PC-3 (cell line): Measurements from ENCODE around the gene KAZN.

Experiments
- EZH2 ChIP-seq: fragments of 300-600 bp; sonication (generic); IDR thresholded peaks from one replicate; pipeline ENCODE4 v1.6.1; 2017; ENCODE audit warnings: antibody characterized with exemption, mild to moderate bottlenecking, low read length; ENCODE audit not compliant: unreplicated experiment
- TF ChIP-seq, protein P1 (sequence below): fragments of 300-600 bp; sonication (generic); conservative IDR thresholded peaks from 2 replicates; pipeline ENCODE4 v1.5.1; 2017; ENCODE audit warnings: antibody characterized with exemption, low read depth, mild to moderate bottlenecking, low read length

DNA sequence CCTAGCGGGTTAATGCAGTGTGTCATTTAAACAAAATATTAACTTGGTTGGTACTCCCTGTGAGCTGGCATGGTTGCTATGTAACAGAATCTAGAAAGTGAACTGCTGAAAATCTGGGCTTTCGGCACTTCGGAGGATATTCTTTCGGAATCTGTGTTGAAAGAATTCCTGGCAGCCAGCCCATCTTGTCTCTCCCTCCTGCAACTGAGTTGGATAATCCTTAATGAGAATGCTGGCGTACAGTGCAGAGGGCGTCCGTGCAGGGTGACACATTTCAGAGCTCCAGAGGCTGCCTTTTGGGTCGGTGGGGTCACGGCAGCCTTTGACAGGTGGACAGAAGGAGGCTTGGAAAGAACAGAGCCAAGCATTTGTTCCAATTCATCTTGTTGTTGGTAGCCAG, 3.7 kb downstream of the KAZN start:
- no peak for TF ChIP-seq EZH2
- TF ChIP-seq, protein P1, sequence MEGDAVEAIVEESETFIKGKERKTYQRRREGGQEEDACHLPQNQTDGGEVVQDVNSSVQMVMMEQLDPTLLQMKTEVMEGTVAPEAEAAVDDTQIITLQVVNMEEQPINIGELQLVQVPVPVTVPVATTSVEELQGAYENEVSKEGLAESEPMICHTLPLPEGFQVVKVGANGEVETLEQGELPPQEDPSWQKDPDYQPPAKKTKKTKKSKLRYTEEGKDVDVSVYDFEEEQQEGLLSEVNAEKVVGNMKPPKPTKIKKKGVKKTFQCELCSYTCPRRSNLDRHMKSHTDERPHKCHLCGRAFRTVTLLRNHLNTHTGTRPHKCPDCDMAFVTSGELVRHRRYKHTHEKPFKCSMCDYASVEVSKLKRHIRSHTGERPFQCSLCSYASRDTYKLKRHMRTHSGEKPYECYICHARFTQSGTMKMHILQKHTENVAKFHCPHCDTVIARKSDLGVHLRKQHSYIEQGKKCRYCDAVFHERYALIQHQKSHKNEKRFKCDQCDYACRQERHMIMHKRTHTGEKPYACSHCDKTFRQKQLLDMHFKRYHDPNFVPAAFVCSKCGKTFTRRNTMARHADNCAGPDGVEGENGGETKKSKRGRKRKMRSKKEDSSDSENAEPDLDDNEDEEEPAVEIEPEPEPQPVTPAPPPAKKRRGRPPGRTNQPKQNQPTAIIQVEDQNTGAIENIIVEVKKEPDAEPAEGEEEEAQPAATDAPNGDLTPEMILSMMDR: no peak
